ENCODE measurements around the gene SPEG.

- TF ChIP-seq USF2 (CRISPR knock-in tag; IDR thresholded peaks at IDR 0.05): peak; percentile 61
- no peak for TF ChIP-seq CTCF (IDR thresholded peaks at IDR 0.05)
- no peak for TF ChIP-seq ATF6 (CRISPR knock-in tag; IDR thresholded peaks at IDR 0.05)
- TF ChIP-seq IRF1 (CRISPR knock-in tag; IDR thresholded peaks at IDR 0.05): no peak
- no peak for TF ChIP-seq TEAD1 (CRISPR knock-in tag; IDR thresholded peaks at IDR 0.05)
- TF ChIP-seq AFF4 (CRISPR knock-in tag; IDR thresholded peaks at IDR 0.05; ENCODE audit: borderline replicate concordance): no peak
- TF ChIP-seq ZBTB43 (CRISPR knock-in tag; IDR thresholded peaks at IDR 0.05): no peak
- TF ChIP-seq NR1H2 (CRISPR knock-in tag; IDR thresholded peaks at IDR 0.05): no peak
- no peak for TF ChIP-seq ZNF423 (CRISPR knock-in tag; IDR thresholded peaks at IDR 0.05)
- no peak for TF ChIP-seq FOXP1 (CRISPR knock-in tag; IDR thresholded peaks at IDR 0.05; ENCODE audit: borderline replicate concordance)
Measured at GRCh38 chr2:219476652-219477151, 42.1 kb downstream of the SPEG start.
